AG09319 (cell line): ENCODE measurements around the gene SLC1A6.
"Not testable (repeated sequence)": the region's sequence is repeated elsewhere in the genome, so short reads cannot be mapped to it uniquely, and the experiment has no call there.

Experiments used
- DNase-seq: peaks from one replicate; pipeline ENCODE4 v3.0.0-alpha.2; 2010; ENCODE audit warnings: low read depth; ENCODE audit errors: extremely low read depth
- CTCF ChIP-seq: IDR thresholded peaks from 2 replicates; pipeline ENCODE4 v1.5.1; 2011; ENCODE audit warnings: low read depth, mild to moderate bottlenecking, inconsistent platforms, low read length, moderate library complexity

SLC1A6 gene

GRCh38 chr19:14957464-14957863 lies 22.2 kb downstream of the SLC1A6 start:
- no peak for DNase-seq
- no peak for TF ChIP-seq CTCF

- no peak for DNase-seq
- TF ChIP-seq CTCF, result no peak
Measured at GRCh38 chr19:14954071-14954655, 25.5 kb downstream of the SLC1A6 start.

GRCh38 chr19:14952767-14953166 lies 26.9 kb downstream of the SLC1A6 start:
- TF ChIP-seq CTCF, result no peak

GRCh38 chr19:14950421-14950820 lies 29.2 kb downstream of the SLC1A6 start:
- no peak for TF ChIP-seq CTCF

More at GRCh38 chr19:14952767-14953166, 26.9 kb downstream of the SLC1A6 start:
- no peak for DNase-seq

GRCh38 chr19:14949876-14950275 lies 29.8 kb downstream of the SLC1A6 start:
- no peak for DNase-seq
- no peak for TF ChIP-seq CTCF

More at GRCh38 chr19:14950421-14950820, 29.2 kb downstream of the SLC1A6 start:
- DNase-seq, result no peak

GRCh38 chr19:14949413-14949812 lies 30.3 kb downstream of the SLC1A6 start:
- DNase-seq, result not testable (repeated sequence)

- TF ChIP-seq CTCF, result no peak
- no peak for DNase-seq
Measured at GRCh38 chr19:14944456-14944855, 35.2 kb downstream of the SLC1A6 start.

- DNase-seq, result no peak
- no peak for TF ChIP-seq CTCF
Measured at GRCh38 chr19:14943601-14944000, 36.1 kb downstream of the SLC1A6 start.
